Caco-2 (cell line): ENCODE data around the gene COL4A2. TPM values are rescaled to one million over a fixed set of nuclear protein-coding genes. Genes with fewer than 3 reads are reported as not detected.

Source experiments
- BruUV-seq: library from RNA; stranded (reverse); fragments of 400-500 nt; replicated peaks from 2 replicates; lab custom pipeline; 2021; lab: Mats Ljungman, UMichigan
- CTCF ChIA-PET: fragments of 300-600 bp; sonication (Branson Sonifier 250); formaldehyde crosslinking; loops from one replicate; lab custom pipeline; 2022; ENCODE audit warnings: antibody characterized with exemption; lab: Charles Lee
- POLR2A ChIA-PET: fragments of 300-600 bp; sonication (Branson Sonifier 250); formaldehyde crosslinking; loops from one replicate; lab custom pipeline; 2022; ENCODE audit warnings: antibody characterized with exemption; lab: Charles Lee
- DNase-seq, 2 experiments: peaks; one replicate each; pipeline versions ENCODE4 v3.0.0 to v3.0.0-alpha.2; 2020 to 2022
- H3K27me3 ChIP-seq: replicated peaks from 2 replicates; pipeline ENCODE4 v1.6.0; 2011; ENCODE audit warnings: low read length; ENCODE audit not compliant: control insufficient read depth, insufficient read depth
- H3K36me3 ChIP-seq: 2 replicates; pipeline ENCODE4 v1.5.1; 2011; ENCODE audit warnings: low read length; ENCODE audit not compliant: control insufficient read depth, insufficient read depth
- H3K4me1 ChIP-seq: fragments of 250-450 bp; sonication (Bioruptor Pico); 2 replicates; pipeline ENCODE4 v1.5.1; 2020; ENCODE audit warnings: mild to moderate bottlenecking
- H3K4me3 ChIP-seq: 2 replicates; pipeline ENCODE4 v1.5.1; 2011; ENCODE audit warnings: low read depth, mild to moderate bottlenecking, control low read depth, low read length
- H3K9me3 ChIP-seq: fragments of 250-450 bp; sonication (Bioruptor Pico); 2 replicates; pipeline ENCODE4 v1.5.1; 2020; ENCODE audit warnings: mild to moderate bottlenecking, moderate library complexity
- H3K27ac Mint-ChIP-seq: one replicate; pipeline ENCODE4 v1.8.0; 2022; ENCODE audit warnings: mixed read lengths; ENCODE audit not compliant: unreplicated experiment
- H3K27me3 Mint-ChIP-seq: one replicate; pipeline ENCODE4 v1.8.0; 2022; ENCODE audit warnings: mixed read lengths; ENCODE audit not compliant: insufficient read depth, unreplicated experiment
- H3K36me3 Mint-ChIP-seq: one replicate; pipeline ENCODE4 v1.8.0; 2022; ENCODE audit warnings: mild to moderate bottlenecking, mixed read lengths; ENCODE audit not compliant: insufficient read depth, unreplicated experiment
- H3K4me1 Mint-ChIP-seq: one replicate; pipeline ENCODE4 v1.8.0; 2022; ENCODE audit warnings: low read depth, mixed read lengths; ENCODE audit not compliant: unreplicated experiment
- H3K4me3 Mint-ChIP-seq: one replicate; pipeline ENCODE4 v1.8.0; 2022; ENCODE audit warnings: mild to moderate bottlenecking, moderate library complexity, mixed read lengths; ENCODE audit not compliant: unreplicated experiment
- H3K9me3 Mint-ChIP-seq: one replicate; pipeline ENCODE4 v1.8.0; 2022; ENCODE audit warnings: mixed read lengths; ENCODE audit not compliant: unreplicated experiment
- intact Hi-C: fragments of 100-400 bp; cut with micrococcal nuclease; formaldehyde crosslinking; loops from one replicate; pipeline ENCODE4 v1.10.0; 2022; ENCODE audit not compliant: unreplicated experiment
- total RNA-seq: library from RNA; stranded (reverse); gene quantifications from 2 replicates; pipeline ENCODE4 v1.2.3, GENCODE V29; 2022
- TF ChIP-seq, protein P1 (sequence below), 2 experiments: fragments of 200-600 bp in 1 of 2; IDR thresholded peaks; 1 replicate in 1 of 2; 2 replicates in 1 of 2; pipeline versions ENCODE4 v1.5.1 to v1.8.0; 2011 to 2022; ENCODE audit warnings: antibody characterized with exemption in 1 of 2, control low read depth in 1 of 2, inconsistent platforms in 1 of 2, low read depth in 1 of 2, low read length in 1 of 2, mild to moderate bottlenecking in 1 of 2, moderate library complexity in 1 of 2; ENCODE audit not compliant: insufficient read depth in 1 of 2, severe bottlenecking in 1 of 2, unreplicated experiment in 1 of 2

COL4A2 gene
- total RNA-seq, 1 experiment from 2014 or later, result 19.2 TPM

DNA sequence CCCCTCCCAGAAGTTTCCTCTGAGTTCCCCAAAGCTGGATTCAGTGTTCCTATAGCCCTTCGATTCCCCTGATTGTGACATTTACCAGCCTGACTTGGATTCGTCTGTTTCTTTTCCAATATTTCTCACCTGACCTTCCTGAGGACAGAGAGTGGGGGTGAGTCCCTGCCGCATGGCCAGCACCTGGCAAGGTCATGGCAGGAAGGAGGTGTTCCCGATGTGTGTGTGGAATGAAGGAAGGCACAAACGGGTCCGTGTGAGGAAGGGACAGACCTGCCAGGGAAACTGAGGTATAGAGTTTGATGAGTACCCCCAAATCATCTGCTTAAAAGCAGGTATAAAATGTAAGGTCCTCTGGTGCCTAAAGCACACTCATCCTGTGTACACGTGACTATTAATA is 3.4 kb upstream of the COL4A2 start:
- CTCF ChIA-PET, result no interaction called here
- BruUV-seq, result no TSS peak
- intact Hi-C loops, result no loop called here
- H3K36me3 Mint-ChIP-seq, result peaks cover 6% of the 10 kb centered on the region
- Histone ChIP-seq H3K27me3 (no peaks in the 10 kb centered on the region), H3K36me3 (no peaks in the 10 kb centered on the region), H3K9me3 (no peaks in the 10 kb centered on the region), H3K4me3 (no peak overlapping the region), H3K4me1 (peaks cover 10% of the 10 kb centered on the region)
- H3K9me3 Mint-ChIP-seq, result peaks cover 12% of the 10 kb centered on the region
- TF ChIP-seq, protein P1, sequence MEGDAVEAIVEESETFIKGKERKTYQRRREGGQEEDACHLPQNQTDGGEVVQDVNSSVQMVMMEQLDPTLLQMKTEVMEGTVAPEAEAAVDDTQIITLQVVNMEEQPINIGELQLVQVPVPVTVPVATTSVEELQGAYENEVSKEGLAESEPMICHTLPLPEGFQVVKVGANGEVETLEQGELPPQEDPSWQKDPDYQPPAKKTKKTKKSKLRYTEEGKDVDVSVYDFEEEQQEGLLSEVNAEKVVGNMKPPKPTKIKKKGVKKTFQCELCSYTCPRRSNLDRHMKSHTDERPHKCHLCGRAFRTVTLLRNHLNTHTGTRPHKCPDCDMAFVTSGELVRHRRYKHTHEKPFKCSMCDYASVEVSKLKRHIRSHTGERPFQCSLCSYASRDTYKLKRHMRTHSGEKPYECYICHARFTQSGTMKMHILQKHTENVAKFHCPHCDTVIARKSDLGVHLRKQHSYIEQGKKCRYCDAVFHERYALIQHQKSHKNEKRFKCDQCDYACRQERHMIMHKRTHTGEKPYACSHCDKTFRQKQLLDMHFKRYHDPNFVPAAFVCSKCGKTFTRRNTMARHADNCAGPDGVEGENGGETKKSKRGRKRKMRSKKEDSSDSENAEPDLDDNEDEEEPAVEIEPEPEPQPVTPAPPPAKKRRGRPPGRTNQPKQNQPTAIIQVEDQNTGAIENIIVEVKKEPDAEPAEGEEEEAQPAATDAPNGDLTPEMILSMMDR (IDR thresholded peaks at IDR 0.05; ENCODE audit: insufficient read depth in 1 of 2, low read depth in 1 of 2, low read length in 1 of 2, severe bottlenecking in 1 of 2, unreplicated experiment in 1 of 2), result no peak
- no peak for DNase-seq
- POLR2A ChIA-PET, result no interaction called here
- H3K4me3 Mint-ChIP-seq, result no peak overlapping the region
- no peaks in the 10 kb centered on the region for H3K27me3 Mint-ChIP-seq
- peaks cover 29% of the 10 kb centered on the region for H3K4me1 Mint-ChIP-seq
- H3K27ac Mint-ChIP-seq, result no peak overlapping the region

DNA sequence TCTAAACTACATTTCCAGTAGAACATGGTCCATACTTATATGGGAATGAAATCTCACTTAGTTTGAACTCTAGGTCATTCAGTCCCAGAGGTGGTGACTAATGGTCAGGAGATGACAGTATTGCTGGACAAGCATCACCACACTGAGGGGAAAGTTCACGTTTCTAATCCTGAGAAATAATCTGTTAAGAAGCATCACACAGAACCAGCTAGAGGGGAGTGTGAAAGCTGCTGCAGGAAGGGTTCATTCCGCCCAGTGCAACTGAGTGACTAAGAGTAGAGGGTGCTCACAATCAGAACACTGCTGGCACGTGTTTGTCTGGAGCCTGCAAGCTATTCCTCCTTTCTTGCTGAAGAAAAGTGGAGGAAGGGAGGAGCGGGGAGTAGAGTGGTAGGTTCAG is 2.8 kb upstream of the COL4A2 start:
- H3K4me1 Mint-ChIP-seq, result peaks cover 29% of the 10 kb centered on the region
- no peak overlapping the region for H3K27ac Mint-ChIP-seq
- Histone ChIP-seq H3K9me3 (no peaks in the 10 kb centered on the region), H3K4me3 (no peak overlapping the region), H3K27me3 (no peaks in the 10 kb centered on the region), H3K4me1 (peaks cover 16% of the 10 kb centered on the region), H3K36me3 (no peaks in the 10 kb centered on the region)
- no TSS peak for BruUV-seq
- ChIA-PET CTCF (no interaction called here), POLR2A (no interaction called here)
- H3K36me3 Mint-ChIP-seq, result peaks cover 6% of the 10 kb centered on the region
- intact Hi-C loops, result no loop called here
- TF ChIP-seq, protein P1 (IDR thresholded peaks at IDR 0.05; ENCODE audit: insufficient read depth in 1 of 2, low read depth in 1 of 2, low read length in 1 of 2, severe bottlenecking in 1 of 2, unreplicated experiment in 1 of 2), result no peak
- no peak overlapping the region for H3K4me3 Mint-ChIP-seq
- DNase-seq, result no peak
- H3K27me3 Mint-ChIP-seq, result no peaks in the 10 kb centered on the region
- peaks cover 12% of the 10 kb centered on the region for H3K9me3 Mint-ChIP-seq

DNA sequence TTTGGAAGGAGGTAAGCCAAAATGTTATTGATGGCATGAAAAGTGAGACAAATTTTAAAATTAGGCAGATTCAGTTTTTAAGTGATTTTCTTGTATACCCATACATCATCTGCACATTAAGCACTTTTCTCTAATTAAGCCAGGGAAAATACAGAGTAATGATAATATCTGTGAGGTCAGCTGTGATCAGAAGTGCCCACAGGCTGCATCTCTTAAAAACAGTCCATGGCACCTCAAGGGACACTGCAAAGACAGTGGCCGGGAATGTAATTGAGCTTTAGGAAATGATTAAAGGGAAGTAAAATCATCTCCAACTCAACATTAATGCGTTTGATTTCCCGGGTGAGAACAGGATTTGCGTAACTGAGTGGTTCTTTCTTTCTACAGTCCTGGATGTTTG is 2.1 kb upstream of the COL4A2 start:
- H3K4me3 ChIP-seq, result no peak overlapping the region
- Mint-ChIP-seq H3K27me3 (no peaks in the 10 kb centered on the region), H3K4me1 (peaks cover 29% of the 10 kb centered on the region), H3K9me3 (peaks cover 12% of the 10 kb centered on the region), H3K36me3 (peaks cover 6% of the 10 kb centered on the region), H3K4me3 (no peak overlapping the region), H3K27ac (no peak overlapping the region)
- BruUV-seq, result no TSS peak
- ChIA-PET CTCF (no interaction called here), POLR2A (no interaction called here)
- H3K4me1 ChIP-seq, result peaks cover 23% of the 10 kb centered on the region
- H3K36me3 ChIP-seq, result no peaks in the 10 kb centered on the region
- H3K9me3 ChIP-seq, result no peaks in the 10 kb centered on the region
- no peaks in the 10 kb centered on the region for H3K27me3 ChIP-seq
- TF ChIP-seq, protein P1 (IDR thresholded peaks at IDR 0.05; ENCODE audit: insufficient read depth in 1 of 2, low read depth in 1 of 2, low read length in 1 of 2, severe bottlenecking in 1 of 2, unreplicated experiment in 1 of 2), result no peak
- intact Hi-C loops, result no loop called here
- no peak for DNase-seq
